Vagina (tissue), 2 donors: ENCODE data around the gene ZSCAN5A. TPM values are rescaled to one million over a fixed set of nuclear protein-coding genes. Genes with fewer than 3 reads are reported as not detected.
"Not testable (repeated sequence)": the region's sequence is repeated elsewhere in the genome, so short reads cannot be mapped to it uniquely, and the experiment has no call there.

Experiments used
- DNase-seq, 2 donors: peaks; one replicate each; pipeline ENCODE4 v3.0.0-alpha.2; 2017; ENCODE audit errors: extremely low spot score in 2 of 2
- H3K27ac ChIP-seq: fragments of 200-600 bp; sonication (generic); one replicate; pipeline ENCODE4 v1.5.1; 2019
- H3K27me3 ChIP-seq: fragments of 200-600 bp; sonication (generic); one replicate; pipeline ENCODE4 v1.5.1; 2019
- H3K36me3 ChIP-seq, 2 donors: fragments of 200-600 bp; sonication (generic); one replicate each; pipeline ENCODE4 v1.5.1; 2017 to 2019
- H3K4me1 ChIP-seq: fragments of 200-600 bp; sonication (generic); one replicate; pipeline ENCODE4 v1.5.1; 2019
- H3K4me3 ChIP-seq, 2 donors: fragments of 200-600 bp; sonication (generic); 1 replicate in 1 of 2; 2 replicates in 1 of 2; pipeline ENCODE4 v1.5.1; 2016 to 2019
- H3K9me3 ChIP-seq: fragments of 200-600 bp; sonication (generic); one replicate; pipeline ENCODE4 v1.5.1; 2019
- POLR2A ChIP-seq, 2 donors: fragments of 450-650 bp; IDR thresholded peaks; one replicate each; pipeline ENCODE4 v1.6.1; 2017; ENCODE audit warnings: antibody characterized with exemption in 2 of 2, mild to moderate bottlenecking in 2 of 2, moderate library complexity in 2 of 2
- POLR2AphosphoS5 ChIP-seq, 2 donors: sonication (generic); formaldehyde crosslinking; IDR thresholded peaks; one replicate each; pipeline ENCODE4 v1.9.0; 2017; ENCODE audit warnings: antibody characterized with exemption in 2 of 2, mild to moderate bottlenecking in 2 of 2, low read depth in 1 of 2; ENCODE audit not compliant: insufficient read depth in 1 of 2
- intact Hi-C: fragments of 100-400 bp; cut with DNase I; formaldehyde crosslinking; loops from one replicate; pipeline ENCODE4 v1.15.1; 2023
- total RNA-seq: library from RNA; depleted of rRNA; stranded (reverse); fragments of >200 nt; gene quantifications from one replicate; pipeline ENCODE4 v1.2.3, GENCODE V29; 2016
- TF ChIP-seq, protein P1 (sequence below), 3 experiments: fragments of 450-650 bp in 2 of 3; fragments of 200-600 bp in 1 of 3; sonication (generic) in 1 of 3; IDR thresholded peaks; one replicate each; pipeline ENCODE4 v1.5.1; 2017 to 2019; ENCODE audit warnings: antibody characterized with exemption in 3 of 3, mild to moderate bottlenecking in 2 of 3, moderate library complexity in 2 of 3

Gene ZSCAN5A
- total RNA-seq, 1 donor from 2014 or later: 2.7 TPM

DNA sequence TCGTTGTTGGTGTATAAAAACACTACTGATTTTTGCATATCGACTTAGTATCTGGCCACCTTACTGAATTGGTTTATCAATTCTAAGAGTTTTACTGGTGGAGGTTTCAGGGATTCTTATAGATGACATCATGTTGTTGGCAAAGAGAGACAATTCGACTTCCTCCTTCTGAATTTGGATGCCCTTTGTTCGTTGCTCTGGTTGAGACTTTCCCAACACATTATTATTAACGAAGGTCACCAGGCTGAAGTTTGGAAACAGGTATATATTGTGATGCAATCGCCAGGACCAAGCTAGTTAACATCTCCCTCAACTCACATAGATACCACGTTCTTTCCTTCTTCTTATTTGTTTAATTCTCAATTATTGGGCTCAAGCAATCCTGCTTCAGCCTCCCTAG is 115.0 kb downstream of the ZSCAN5A start:
- intact Hi-C loops: no loop called here
- no peak overlapping the region for H3K27ac ChIP-seq
- no peaks in the 10 kb centered on the region for H3K9me3 ChIP-seq
- H3K4me1 ChIP-seq: no peaks in the 10 kb centered on the region
- no peaks in the 10 kb centered on the region for H3K36me3 ChIP-seq
- no peak overlapping the region for H3K4me3 ChIP-seq
- TF ChIP-seq POLR2A (IDR thresholded peaks at IDR 0.05) (no peak), POLR2AphosphoS5 (IDR thresholded peaks at IDR 0.05; ENCODE audit: insufficient read depth in 1 of 2, low read depth in 1 of 2) (no peak)
- TF ChIP-seq, protein P1, sequence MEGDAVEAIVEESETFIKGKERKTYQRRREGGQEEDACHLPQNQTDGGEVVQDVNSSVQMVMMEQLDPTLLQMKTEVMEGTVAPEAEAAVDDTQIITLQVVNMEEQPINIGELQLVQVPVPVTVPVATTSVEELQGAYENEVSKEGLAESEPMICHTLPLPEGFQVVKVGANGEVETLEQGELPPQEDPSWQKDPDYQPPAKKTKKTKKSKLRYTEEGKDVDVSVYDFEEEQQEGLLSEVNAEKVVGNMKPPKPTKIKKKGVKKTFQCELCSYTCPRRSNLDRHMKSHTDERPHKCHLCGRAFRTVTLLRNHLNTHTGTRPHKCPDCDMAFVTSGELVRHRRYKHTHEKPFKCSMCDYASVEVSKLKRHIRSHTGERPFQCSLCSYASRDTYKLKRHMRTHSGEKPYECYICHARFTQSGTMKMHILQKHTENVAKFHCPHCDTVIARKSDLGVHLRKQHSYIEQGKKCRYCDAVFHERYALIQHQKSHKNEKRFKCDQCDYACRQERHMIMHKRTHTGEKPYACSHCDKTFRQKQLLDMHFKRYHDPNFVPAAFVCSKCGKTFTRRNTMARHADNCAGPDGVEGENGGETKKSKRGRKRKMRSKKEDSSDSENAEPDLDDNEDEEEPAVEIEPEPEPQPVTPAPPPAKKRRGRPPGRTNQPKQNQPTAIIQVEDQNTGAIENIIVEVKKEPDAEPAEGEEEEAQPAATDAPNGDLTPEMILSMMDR (IDR thresholded peaks at IDR 0.05): no peak
- H3K27me3 ChIP-seq: no peaks in the 10 kb centered on the region
- no peak for DNase-seq

DNA sequence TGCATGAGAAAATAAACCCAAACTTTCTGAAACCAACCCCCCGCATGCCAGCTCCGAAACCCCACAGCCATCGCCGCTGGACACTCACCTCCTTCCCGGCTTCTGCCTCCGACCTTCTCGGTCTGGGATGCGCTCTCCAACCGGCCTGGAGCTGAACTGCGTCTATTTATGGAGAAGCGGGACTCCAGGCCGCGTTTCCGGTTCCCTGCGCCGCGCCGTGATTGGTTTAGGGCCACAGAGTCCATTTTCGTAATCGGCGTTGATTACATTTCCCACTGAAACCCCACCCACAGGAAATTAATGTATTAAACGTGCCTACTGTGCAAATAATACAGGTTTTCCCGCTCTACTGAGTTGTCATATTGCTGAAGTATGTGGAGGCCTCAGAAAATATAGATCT is 117.0 kb downstream of the ZSCAN5A start, which contains the start of gene ZSCAN5B:
Gene ZSCAN5B (minus strand): TSS at position 138 of the 400 bp plus-strand sequence. CDS start 4,731 bp downstream, outside the sequence.
- intact Hi-C loops, DNase-seq, H3K27me3 ChIP-seq: not testable (repeated sequence)

DNA sequence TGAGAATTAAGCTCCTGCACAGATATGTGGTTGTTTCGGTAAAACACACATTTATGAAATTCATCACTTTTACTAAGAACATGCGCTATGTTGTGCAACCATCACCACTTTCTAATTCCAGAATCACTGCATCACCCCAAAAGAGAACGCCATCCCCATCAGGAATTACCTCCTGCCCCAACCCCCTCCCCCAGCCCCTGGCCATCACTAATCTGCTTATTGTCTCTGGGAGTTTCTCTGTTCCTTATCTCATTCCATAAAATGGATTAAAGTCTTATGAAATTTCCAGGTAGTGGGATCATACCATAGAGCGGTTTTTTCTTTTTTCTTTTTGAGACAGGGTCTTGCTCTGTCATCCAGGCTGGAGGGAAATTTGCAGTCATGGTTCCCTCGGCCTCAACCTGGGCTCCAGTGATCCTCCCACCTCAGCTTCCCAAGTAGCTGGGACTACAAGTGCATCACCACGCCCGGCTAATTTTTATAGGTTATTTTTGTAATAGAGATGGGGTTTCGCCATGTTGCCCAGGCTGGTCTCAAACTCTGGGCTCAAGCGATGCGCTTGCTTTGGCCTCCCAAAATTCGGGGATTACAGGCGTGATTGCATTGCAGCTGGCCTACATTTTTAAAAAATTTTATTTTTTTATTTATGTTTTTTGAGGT is 120.5 kb downstream of the ZSCAN5A start:
- intact Hi-C loops: no loop called here
- no peaks in the 10 kb centered on the region for H3K36me3 ChIP-seq
- TF ChIP-seq, protein P1 (IDR thresholded peaks at IDR 0.05): no peak
- TF ChIP-seq POLR2A (IDR thresholded peaks at IDR 0.05): no peak
- no peak for TF ChIP-seq POLR2AphosphoS5 (IDR thresholded peaks at IDR 0.05; ENCODE audit: insufficient read depth in 1 of 2, low read depth in 1 of 2)
- no peaks in the 10 kb centered on the region for H3K4me1 ChIP-seq
- H3K4me3 ChIP-seq: no peak overlapping the region
- H3K27me3 ChIP-seq: no peaks in the 10 kb centered on the region
- H3K27ac ChIP-seq: no peak overlapping the region
- DNase-seq: no peak
- no peaks in the 10 kb centered on the region for H3K9me3 ChIP-seq

More for the DNA sequence above, 117.0 kb downstream of the ZSCAN5A start, which contains the start of gene ZSCAN5B:
- H3K4me3 ChIP-seq, H3K27ac ChIP-seq, H3K4me1 ChIP-seq, H3K9me3 ChIP-seq, H3K36me3 ChIP-seq: not testable (repeated sequence)

DNA sequence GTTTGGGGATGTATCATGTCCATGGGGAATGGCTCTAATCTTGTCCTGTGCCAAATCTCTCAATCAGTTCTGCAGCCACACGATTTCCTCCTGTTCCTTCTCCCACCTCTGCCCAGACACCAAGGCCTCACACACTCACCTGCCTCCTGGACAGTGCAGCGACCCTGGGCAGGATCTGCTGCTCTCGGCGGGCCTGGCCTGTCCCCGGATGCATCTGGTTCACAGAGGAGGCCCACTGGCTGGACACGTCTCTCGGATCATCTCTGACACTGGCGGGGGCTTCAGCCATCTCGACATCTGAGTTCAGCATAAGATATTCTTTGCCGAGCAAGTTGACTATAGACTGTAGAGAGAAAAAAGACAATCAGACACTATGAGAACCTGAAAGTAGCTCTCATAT is 122.9 kb downstream of the ZSCAN5A start:
- H3K4me3 ChIP-seq: no peak overlapping the region
- H3K9me3 ChIP-seq: no peaks in the 10 kb centered on the region
- intact Hi-C loops: no loop called here
- H3K36me3 ChIP-seq: no peaks in the 10 kb centered on the region
- H3K27me3 ChIP-seq: no peaks in the 10 kb centered on the region
- no peak overlapping the region for H3K27ac ChIP-seq
- H3K4me1 ChIP-seq: no peaks in the 10 kb centered on the region
- TF ChIP-seq POLR2AphosphoS5 (IDR thresholded peaks at IDR 0.05; ENCODE audit: insufficient read depth in 1 of 2, low read depth in 1 of 2): no peak
- TF ChIP-seq, protein P1 (IDR thresholded peaks at IDR 0.05): no peak
- DNase-seq: no peak

DNA sequence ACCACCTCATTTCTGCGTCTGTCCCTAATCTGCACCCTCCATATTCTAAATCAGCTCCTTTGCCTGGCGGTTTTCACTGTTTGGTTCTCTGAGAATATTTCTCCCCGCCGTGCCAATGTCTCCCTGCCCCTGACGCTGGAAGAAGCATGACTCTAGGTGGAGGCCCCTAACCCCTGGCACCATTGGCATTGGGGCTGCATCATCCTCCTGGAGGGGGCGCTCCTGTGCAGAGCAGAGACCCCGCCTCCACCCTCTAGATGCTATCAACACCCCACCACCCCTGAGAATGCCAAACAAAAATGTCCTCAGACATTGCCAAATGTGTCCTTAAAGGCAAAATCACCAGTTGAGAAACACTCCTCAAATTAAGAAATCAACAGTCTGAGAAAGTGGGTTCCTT is 123.5 kb downstream of the ZSCAN5A start:
- intact Hi-C loops: no loop called here
- TF ChIP-seq POLR2A (IDR thresholded peaks at IDR 0.05) (no peak), POLR2AphosphoS5 (IDR thresholded peaks at IDR 0.05; ENCODE audit: insufficient read depth in 1 of 2, low read depth in 1 of 2) (no peak)
- TF ChIP-seq, protein P1 (IDR thresholded peaks at IDR 0.05): no peak
- H3K27me3 ChIP-seq: no peaks in the 10 kb centered on the region
- DNase-seq: no peak
- H3K27ac ChIP-seq: no peak overlapping the region
- H3K4me3 ChIP-seq: no peak overlapping the region
- H3K36me3 ChIP-seq: no peaks in the 10 kb centered on the region
- no peaks in the 10 kb centered on the region for H3K9me3 ChIP-seq
- H3K4me1 ChIP-seq: no peaks in the 10 kb centered on the region
